WTC11 (cell line): ENCODE measurements around the gene WARS2. TPM values are rescaled to one million over a fixed set of nuclear protein-coding genes. Genes with fewer than 3 reads are reported as not detected.

Source experiments
- ATAC-seq: fragments of 200-7000 bp; cut with Tn5 transposase; 2 replicates; pipeline ENCODE4 v1.10.0; 2021; ENCODE audit warnings: mild to moderate bottlenecking, moderate library complexity
- CTCF ChIA-PET: fragments of 300-600 bp; sonication (Branson Sonifier 250); formaldehyde crosslinking; loops from one replicate; lab custom pipeline; 2021; ENCODE audit warnings: antibody characterized with exemption; lab: Charles Lee
- POLR2A ChIA-PET: fragments of 350-600 bp; sonication (Branson Sonifier 250); formaldehyde crosslinking; loops from one replicate; lab custom pipeline; 2021; ENCODE audit warnings: antibody characterized with exemption; lab: Charles Lee
- DNase-seq: peaks from one replicate; pipeline ENCODE4 v3.0.0; 2021; ENCODE audit warnings: low spot score
- H3K27ac Mint-ChIP-seq: 2 replicates; pipeline ENCODE4 v1.8.0; 2021; ENCODE audit warnings: mixed read lengths
- H3K27me3 Mint-ChIP-seq: 2 replicates; pipeline ENCODE4 v1.8.0; 2021; ENCODE audit warnings: low read depth, mild to moderate bottlenecking, moderate library complexity, mixed read lengths
- H3K36me3 Mint-ChIP-seq: 2 replicates; pipeline ENCODE4 v1.8.0; 2021; ENCODE audit warnings: mixed read lengths
- H3K4me1 Mint-ChIP-seq: 2 replicates; pipeline ENCODE4 v1.8.0; 2022; ENCODE audit warnings: mixed read lengths
- H3K4me3 Mint-ChIP-seq: 2 replicates; pipeline ENCODE4 v1.8.0; 2021; ENCODE audit warnings: mild to moderate bottlenecking, moderate library complexity, mixed read lengths
- H3K9me3 Mint-ChIP-seq: 2 replicates; pipeline ENCODE4 v1.8.0; 2021; ENCODE audit warnings: mixed read lengths
- AFF4 ChIP-seq: sonication (generic); formaldehyde crosslinking; IDR thresholded peaks from 2 replicates; pipeline ENCODE4 v1.8.1; 2023; ENCODE audit warnings: mild to moderate bottlenecking, missing genetic modification reagents, borderline replicate concordance
- ATF2 ChIP-seq: sonication (generic); formaldehyde crosslinking; IDR thresholded peaks from 2 replicates; pipeline ENCODE4 v1.8.1; 2022; ENCODE audit warnings: low read depth, missing genetic modification reagents, borderline replicate concordance
- ATF6 ChIP-seq: sonication (generic); formaldehyde crosslinking; IDR thresholded peaks from 2 replicates; pipeline ENCODE4 v1.8.1; 2023; ENCODE audit warnings: mild to moderate bottlenecking, missing genetic modification reagents
- CREM ChIP-seq: sonication (generic); formaldehyde crosslinking; IDR thresholded peaks from 2 replicates; pipeline ENCODE4 v1.8.1; 2022; ENCODE audit warnings: mild to moderate bottlenecking, missing genetic modification reagents, moderate library complexity
- E2F4 ChIP-seq: sonication (generic); formaldehyde crosslinking; IDR thresholded peaks from 2 replicates; pipeline ENCODE4 v1.8.1; 2022; ENCODE audit warnings: low read depth, mild to moderate bottlenecking, moderate library complexity, missing genetic modification reagents, borderline replicate concordance
- EMX1 ChIP-seq: fragments of 250-450 bp; sonication (Bioruptor Pico); IDR thresholded peaks from 2 replicates; pipeline ENCODE4 v1.8.0; 2021; ENCODE audit warnings: mild to moderate bottlenecking
- HMGA2 ChIP-seq: fragments of 250-450 bp; sonication (Bioruptor Pico); IDR thresholded peaks from 2 replicates; pipeline ENCODE4 v1.4.0; 2021; ENCODE audit warnings: mild to moderate bottlenecking, moderate library complexity
- HMGXB4 ChIP-seq: sonication (generic); formaldehyde crosslinking; IDR thresholded peaks from 2 replicates; pipeline ENCODE4 v1.8.1; 2023; ENCODE audit warnings: mild to moderate bottlenecking, moderate library complexity, missing genetic modification reagents
- IRF1 ChIP-seq: sonication (generic); formaldehyde crosslinking; IDR thresholded peaks from 2 replicates; pipeline ENCODE4 v1.8.0; 2023; ENCODE audit warnings: missing genetic modification reagents
- JUN ChIP-seq: sonication (generic); formaldehyde crosslinking; IDR thresholded peaks from 2 replicates; pipeline ENCODE4 v1.8.0; 2023; ENCODE audit warnings: mild to moderate bottlenecking, missing genetic modification reagents
- MAX ChIP-seq: sonication (generic); formaldehyde crosslinking; IDR thresholded peaks from 2 replicates; pipeline ENCODE4 v1.8.0; 2022; ENCODE audit warnings: mild to moderate bottlenecking, missing genetic modification reagents
- MXD4 ChIP-seq: fragments of 250-450 bp; sonication (Bioruptor Pico); IDR thresholded peaks from 2 replicates; pipeline ENCODE4 v1.8.0; 2021; ENCODE audit warnings: mild to moderate bottlenecking, moderate library complexity, borderline replicate concordance
- NFYB ChIP-seq: sonication (generic); formaldehyde crosslinking; conservative IDR thresholded peaks from 2 replicates; pipeline ENCODE4 v1.8.0; 2022; ENCODE audit warnings: low read depth, missing genetic modification reagents
- RELA ChIP-seq: sonication (generic); formaldehyde crosslinking; IDR thresholded peaks from 2 replicates; pipeline ENCODE4 v1.8.1; 2022; ENCODE audit warnings: missing genetic modification reagents, mild to moderate bottlenecking, borderline replicate concordance
- TEAD4 ChIP-seq: sonication (generic); formaldehyde crosslinking; IDR thresholded peaks from 2 replicates; pipeline ENCODE4 v1.8.0; 2022; ENCODE audit warnings: mild to moderate bottlenecking, missing genetic modification reagents
- USF2 ChIP-seq: sonication (generic); formaldehyde crosslinking; IDR thresholded peaks from 2 replicates; pipeline ENCODE4 v1.8.1; 2023; ENCODE audit warnings: mild to moderate bottlenecking, missing genetic modification reagents, moderate library complexity
- ZNF317 ChIP-seq: sonication (generic); formaldehyde crosslinking; IDR thresholded peaks from 2 replicates; pipeline ENCODE4 v1.8.1; 2023; ENCODE audit warnings: low read depth, mild to moderate bottlenecking, moderate library complexity, missing genetic modification reagents, borderline replicate concordance
- ZNF396 ChIP-seq: fragments of 250-450 bp; sonication (Bioruptor Pico); IDR thresholded peaks from 2 replicates; pipeline ENCODE4 v1.8.0; 2021; ENCODE audit warnings: mild to moderate bottlenecking, moderate library complexity, borderline replicate concordance
- total RNA-seq: library from RNA; stranded (reverse); gene quantifications from 3 replicates; pipeline ENCODE4 v1.2.3, GENCODE V29; 2021

WARS2 gene
- total RNA-seq, 1 experiment from 2014 or later, result 9.3 TPM

GRCh38 chr1:119132179-119132578 lies 8.3 kb downstream of the WARS2 start (continued):
- TF ChIP-seq HMGA2 (CRISPR knock-in tag) (no peak), MXD4 (CRISPR knock-in tag) (no peak), ZNF317 (CRISPR knock-in tag) (no peak)
- TF ChIP-seq, all 79 proteins: peak for 0

GRCh38 chr1:119125874-119126273 lies 14.6 kb downstream of the WARS2 start:
- DNase-seq, result no peak
- H3K27ac Mint-ChIP-seq, result no peak overlapping the region
- ChIA-PET CTCF (interaction anchor here (0.7 kb wide), 1 partner anchor 90 kb away, joined by 4 read pairs; no protein-coding TSS in a partner anchor), POLR2A (no interaction called here)
- H3K4me1 Mint-ChIP-seq, result no peaks in the 10 kb centered on the region; the same call in 1 of the 2 replicates
- H3K27me3 Mint-ChIP-seq, result no peaks in the 10 kb centered on the region
- H3K36me3 Mint-ChIP-seq, result no peaks in the 10 kb centered on the region
- ATAC-seq, result no peak
- TF ChIP-seq ZNF396 (CRISPR knock-in tag) (no peak), E2F4 (CRISPR knock-in tag) (no peak), ATF2 (no peak), MXD4 (CRISPR knock-in tag) (no peak), ATF6 (CRISPR knock-in tag) (no peak), NFYB (CRISPR knock-in tag) (no peak), JUN (CRISPR knock-in tag) (no peak), AFF4 (CRISPR knock-in tag) (no peak), MAX (CRISPR knock-in tag) (no peak), TEAD4 (CRISPR knock-in tag) (no peak), EMX1 (CRISPR knock-in tag) (no peak), HMGA2 (CRISPR knock-in tag) (no peak), CREM (no peak)
- no peak overlapping the region for H3K4me3 Mint-ChIP-seq
- H3K9me3 Mint-ChIP-seq, result peaks cover 12% of the 10 kb centered on the region

- peaks cover 23% of the 10 kb centered on the region for H3K9me3 Mint-ChIP-seq
- DNase-seq (no peak), ATAC-seq (no peak)
- CTCF ChIA-PET, result no interaction called here
- no peaks in the 10 kb centered on the region for H3K36me3 Mint-ChIP-seq
- no peaks in the 10 kb centered on the region for H3K27me3 Mint-ChIP-seq
- H3K4me1 Mint-ChIP-seq, result no peaks in the 10 kb centered on the region; the same call in 1 of the 2 replicates
- POLR2A ChIA-PET, result no interaction called here
- no peak overlapping the region for H3K27ac Mint-ChIP-seq
- no peak overlapping the region for H3K4me3 Mint-ChIP-seq
- TF ChIP-seq USF2 (CRISPR knock-in tag), result no peak
- no peak for TF ChIP-seq IRF1 (CRISPR knock-in tag)
- no peak for TF ChIP-seq RELA
- TF ChIP-seq ZNF317 (CRISPR knock-in tag), result no peak
- no peak for TF ChIP-seq HMGXB4 (CRISPR knock-in tag)
These were observed 15.7 kb downstream of the WARS2 start for GRCh38 chr1:119124764-119125163.
